Neural cell (in vitro differentiated cells): Measurements from ENCODE around the gene SLC7A6.

Source experiments
- EP300 ChIP-seq: fragments of 450-650 bp; conservative IDR thresholded peaks from 2 replicates; pipeline ENCODE4 v1.6.1; 2014; ENCODE audit warnings: antibody characterized with exemption, mild to moderate bottlenecking, moderate library complexity; ENCODE audit not compliant: poor library complexity, severe bottlenecking
- EZH2 ChIP-seq: fragments of 200-600, 300-800 bp; shearing (Covaris generic), sonication (generic); IDR thresholded peaks from 2 replicates; pipeline ENCODE4 v1.6.1; 2014; ENCODE audit warnings: antibody characterized with exemption, low read length, borderline replicate concordance, mild to moderate bottlenecking; ENCODE audit not compliant: insufficient read depth, poor library complexity, severe bottlenecking
- POLR2AphosphoS5 ChIP-seq: IDR thresholded peaks from 2 replicates; pipeline ENCODE4 v1.6.1; 2012
- RAD21 ChIP-seq: fragments of 450-650 bp; conservative IDR thresholded peaks from 2 replicates; pipeline ENCODE4 v1.6.1; 2014; ENCODE audit warnings: antibody characterized with exemption, mild to moderate bottlenecking, moderate library complexity
- SMC3 ChIP-seq: fragments of 450-650 bp; conservative IDR thresholded peaks from 2 replicates; pipeline ENCODE4 v1.6.1; 2014; ENCODE audit warnings: antibody characterized with exemption, mild to moderate bottlenecking, moderate library complexity; ENCODE audit not compliant: poor library complexity
- TAF1 ChIP-seq: IDR thresholded peaks from 2 replicates; pipeline ENCODE4 v1.6.1; 2012; ENCODE audit warnings: low read depth
- TF ChIP-seq, protein P1 (sequence below): fragments of 450-650 bp; IDR thresholded peaks from 2 replicates; pipeline ENCODE4 v1.5.1; 2014; ENCODE audit warnings: antibody characterized with exemption, mild to moderate bottlenecking, moderate library complexity; ENCODE audit not compliant: poor library complexity, severe bottlenecking
- TF ChIP-seq, protein P2 (sequence below): IDR thresholded peaks from 2 replicates; pipeline ENCODE4 v1.6.1; 2012; ENCODE audit warnings: borderline replicate concordance

DNA sequence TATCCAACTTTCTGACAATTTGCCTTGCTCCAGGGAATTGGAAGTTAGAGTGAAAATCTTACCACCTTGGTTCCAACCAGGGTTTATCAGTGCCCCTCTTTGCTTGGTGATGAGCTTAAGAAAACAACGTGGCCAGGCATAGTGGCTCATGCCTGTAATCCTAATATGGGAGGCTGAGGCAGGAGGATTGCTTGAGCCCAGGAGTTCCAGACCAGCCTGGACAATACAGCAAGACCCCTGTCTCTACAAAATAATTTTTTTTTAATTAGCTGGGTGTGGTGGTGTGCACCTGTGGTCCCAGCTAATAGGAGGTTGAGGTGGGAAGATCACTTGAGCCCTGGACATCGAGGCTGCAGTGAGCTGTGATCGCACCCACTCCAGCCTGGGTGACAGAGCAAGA lies 21.4 kb downstream of the SLC7A6 start:
- TF ChIP-seq EP300 (no peak), TAF1 (no peak), RAD21 (no peak), EZH2 (no peak), POLR2AphosphoS5 (no peak), SMC3 (no peak)
- TF ChIP-seq, protein P1, sequence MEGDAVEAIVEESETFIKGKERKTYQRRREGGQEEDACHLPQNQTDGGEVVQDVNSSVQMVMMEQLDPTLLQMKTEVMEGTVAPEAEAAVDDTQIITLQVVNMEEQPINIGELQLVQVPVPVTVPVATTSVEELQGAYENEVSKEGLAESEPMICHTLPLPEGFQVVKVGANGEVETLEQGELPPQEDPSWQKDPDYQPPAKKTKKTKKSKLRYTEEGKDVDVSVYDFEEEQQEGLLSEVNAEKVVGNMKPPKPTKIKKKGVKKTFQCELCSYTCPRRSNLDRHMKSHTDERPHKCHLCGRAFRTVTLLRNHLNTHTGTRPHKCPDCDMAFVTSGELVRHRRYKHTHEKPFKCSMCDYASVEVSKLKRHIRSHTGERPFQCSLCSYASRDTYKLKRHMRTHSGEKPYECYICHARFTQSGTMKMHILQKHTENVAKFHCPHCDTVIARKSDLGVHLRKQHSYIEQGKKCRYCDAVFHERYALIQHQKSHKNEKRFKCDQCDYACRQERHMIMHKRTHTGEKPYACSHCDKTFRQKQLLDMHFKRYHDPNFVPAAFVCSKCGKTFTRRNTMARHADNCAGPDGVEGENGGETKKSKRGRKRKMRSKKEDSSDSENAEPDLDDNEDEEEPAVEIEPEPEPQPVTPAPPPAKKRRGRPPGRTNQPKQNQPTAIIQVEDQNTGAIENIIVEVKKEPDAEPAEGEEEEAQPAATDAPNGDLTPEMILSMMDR, result no peak
- TF ChIP-seq, protein P2, sequence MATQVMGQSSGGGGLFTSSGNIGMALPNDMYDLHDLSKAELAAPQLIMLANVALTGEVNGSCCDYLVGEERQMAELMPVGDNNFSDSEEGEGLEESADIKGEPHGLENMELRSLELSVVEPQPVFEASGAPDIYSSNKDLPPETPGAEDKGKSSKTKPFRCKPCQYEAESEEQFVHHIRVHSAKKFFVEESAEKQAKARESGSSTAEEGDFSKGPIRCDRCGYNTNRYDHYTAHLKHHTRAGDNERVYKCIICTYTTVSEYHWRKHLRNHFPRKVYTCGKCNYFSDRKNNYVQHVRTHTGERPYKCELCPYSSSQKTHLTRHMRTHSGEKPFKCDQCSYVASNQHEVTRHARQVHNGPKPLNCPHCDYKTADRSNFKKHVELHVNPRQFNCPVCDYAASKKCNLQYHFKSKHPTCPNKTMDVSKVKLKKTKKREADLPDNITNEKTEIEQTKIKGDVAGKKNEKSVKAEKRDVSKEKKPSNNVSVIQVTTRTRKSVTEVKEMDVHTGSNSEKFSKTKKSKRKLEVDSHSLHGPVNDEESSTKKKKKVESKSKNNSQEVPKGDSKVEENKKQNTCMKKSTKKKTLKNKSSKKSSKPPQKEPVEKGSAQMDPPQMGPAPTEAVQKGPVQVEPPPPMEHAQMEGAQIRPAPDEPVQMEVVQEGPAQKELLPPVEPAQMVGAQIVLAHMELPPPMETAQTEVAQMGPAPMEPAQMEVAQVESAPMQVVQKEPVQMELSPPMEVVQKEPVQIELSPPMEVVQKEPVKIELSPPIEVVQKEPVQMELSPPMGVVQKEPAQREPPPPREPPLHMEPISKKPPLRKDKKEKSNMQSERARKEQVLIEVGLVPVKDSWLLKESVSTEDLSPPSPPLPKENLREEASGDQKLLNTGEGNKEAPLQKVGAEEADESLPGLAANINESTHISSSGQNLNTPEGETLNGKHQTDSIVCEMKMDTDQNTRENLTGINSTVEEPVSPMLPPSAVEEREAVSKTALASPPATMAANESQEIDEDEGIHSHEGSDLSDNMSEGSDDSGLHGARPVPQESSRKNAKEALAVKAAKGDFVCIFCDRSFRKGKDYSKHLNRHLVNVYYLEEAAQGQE, result no peak
